ACC112 (cell line): ENCODE measurements around the gene GPA33.

ENCODE experiments used
- H2AFZ ChIP-seq: fragments of 200-600 bp; sonication (generic); one replicate; pipeline ENCODE4 v1.6.0; 2017; ENCODE audit warnings: antibody characterized with exemption, low read length; ENCODE audit not compliant: unreplicated experiment
- H3K27ac ChIP-seq: fragments of 200-600 bp; sonication (generic); 2 replicates; pipeline ENCODE4 v1.5.1; 2014; ENCODE audit warnings: low read depth, mild to moderate bottlenecking, antibody characterized with exemption, low read length, moderate library complexity
- H3K27me3 ChIP-seq: fragments of 200-600 bp; sonication (generic); 2 replicates; pipeline ENCODE4 v1.6.1; 2014; ENCODE audit warnings: mild to moderate bottlenecking, antibody characterized with exemption, low read length, moderate library complexity, mixed read lengths; ENCODE audit not compliant: insufficient read depth
- H3K36me3 ChIP-seq: fragments of 200-600 bp; sonication (generic); 2 replicates; pipeline ENCODE4 v1.6.1; 2016; ENCODE audit warnings: mild to moderate bottlenecking, antibody characterized with exemption, low read length, moderate library complexity, mixed read lengths; ENCODE audit not compliant: insufficient read depth
- H3K4me1 ChIP-seq: fragments of 200-600 bp; sonication (generic); one replicate; pipeline ENCODE4 v1.6.1; 2016; ENCODE audit warnings: low read length, mixed read lengths; ENCODE audit not compliant: insufficient read depth, unreplicated experiment, control insufficient read depth
- H3K4me3 ChIP-seq: fragments of 200-600 bp; sonication (generic); 2 replicates; pipeline ENCODE4 v1.5.1; 2014; ENCODE audit warnings: mild to moderate bottlenecking, low read depth, low read length
- H3K79me2 ChIP-seq: fragments of 200-600 bp; sonication (generic); one replicate; pipeline ENCODE4 v1.6.0; 2016; ENCODE audit warnings: low read length; ENCODE audit not compliant: control insufficient read depth, unreplicated experiment, insufficient read depth

GPA33 gene

GRCh38 chr1:167128261-167129227 is 38.4 kb upstream of the GPA33 start:
- H3K4me3 ChIP-seq, result no peak overlapping the region
- H3K27me3 ChIP-seq, result peaks cover 81% of the 10 kb centered on the region
- H3K36me3 ChIP-seq, result no peaks in the 10 kb centered on the region
- H3K4me1 ChIP-seq, result no peaks in the 10 kb centered on the region
- no peak overlapping the region for H2AFZ ChIP-seq
- no peak overlapping the region for H3K27ac ChIP-seq
- H3K79me2 ChIP-seq, result no peaks in the 10 kb centered on the region

GRCh38 chr1:167127661-167128060 is 37.5 kb upstream of the GPA33 start:
- Histone ChIP-seq H3K79me2 (no peaks in the 10 kb centered on the region), H3K27me3 (peaks cover 74% of the 10 kb centered on the region), H3K4me1 (no peaks in the 10 kb centered on the region), H3K4me3 (no peak overlapping the region), H2AFZ (no peak overlapping the region), H3K27ac (no peak overlapping the region), H3K36me3 (no peaks in the 10 kb centered on the region)

- Histone ChIP-seq H2AFZ (no peak overlapping the region), H3K36me3 (no peaks in the 10 kb centered on the region), H3K27ac (no peak overlapping the region), H3K79me2 (no peaks in the 10 kb centered on the region), H3K4me3 (no peak overlapping the region), H3K4me1 (no peaks in the 10 kb centered on the region), H3K27me3 (peaks cover 74% of the 10 kb centered on the region)
These were observed 37.1 kb upstream of the GPA33 start for GRCh38 chr1:167127236-167127635.

GRCh38 chr1:167126811-167127210 is 36.6 kb upstream of the GPA33 start:
- Histone ChIP-seq H3K27ac (no peak overlapping the region), H3K4me3 (no peak overlapping the region), H3K4me1 (no peaks in the 10 kb centered on the region), H2AFZ (no peak overlapping the region), H3K79me2 (no peaks in the 10 kb centered on the region), H3K27me3 (peaks cover 74% of the 10 kb centered on the region), H3K36me3 (no peaks in the 10 kb centered on the region)

GRCh38 chr1:167126317-167126716 is 36.1 kb upstream of the GPA33 start:
- Histone ChIP-seq H3K79me2 (no peaks in the 10 kb centered on the region), H3K4me3 (no peak overlapping the region), H3K27me3 (peaks cover 75% of the 10 kb centered on the region), H3K36me3 (no peaks in the 10 kb centered on the region), H2AFZ (no peak overlapping the region), H3K4me1 (no peaks in the 10 kb centered on the region), H3K27ac (no peak overlapping the region)

DNA sequence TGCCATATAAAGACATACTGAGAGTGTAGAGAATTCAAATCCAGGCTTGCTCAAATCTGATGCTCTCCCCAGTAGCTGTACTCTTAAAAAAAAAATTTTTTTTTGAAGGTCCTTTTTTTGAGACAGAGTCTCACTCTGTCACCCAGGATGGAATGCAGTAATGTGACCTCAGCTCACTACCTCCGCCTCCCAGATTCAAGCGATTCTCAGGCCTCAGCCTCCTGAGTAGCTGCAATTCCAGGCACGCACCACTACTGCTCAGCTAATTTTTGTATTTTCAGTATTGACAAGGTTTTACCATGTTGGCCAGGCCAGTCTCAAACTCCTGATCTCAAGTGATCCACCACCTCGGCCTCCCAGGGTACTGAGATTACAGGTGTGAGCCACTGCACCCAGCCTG is 32.4 kb upstream of the GPA33 start:
- Histone ChIP-seq H3K79me2 (no peaks in the 10 kb centered on the region), H2AFZ (no peak overlapping the region), H3K27ac (no peak overlapping the region), H3K36me3 (no peaks in the 10 kb centered on the region), H3K27me3 (peaks cover 72% of the 10 kb centered on the region), H3K4me3 (no peak overlapping the region), H3K4me1 (no peaks in the 10 kb centered on the region)

- Histone ChIP-seq H2AFZ (no peak overlapping the region), H3K79me2 (no peaks in the 10 kb centered on the region)
These were observed 31.9 kb upstream of the GPA33 start for GRCh38 chr1:167122121-167122480.

GRCh38 chr1:167121375-167122120 is 31.4 kb upstream of the GPA33 start:
- H3K27me3 ChIP-seq, result peaks cover 72% of the 10 kb centered on the region
- no peaks in the 10 kb centered on the region for H3K79me2 ChIP-seq
- H3K27ac ChIP-seq, result no peak overlapping the region
- no peaks in the 10 kb centered on the region for H3K4me1 ChIP-seq
- H3K4me3 ChIP-seq, result peak overlapping the region; percentile 71
- no peak overlapping the region for H2AFZ ChIP-seq
- H3K36me3 ChIP-seq, result no peaks in the 10 kb centered on the region

More at GRCh38 chr1:167122121-167122480, 31.9 kb upstream of the GPA33 start:
- H3K4me3 ChIP-seq, result no peak overlapping the region
- H3K27ac ChIP-seq, result no peak overlapping the region
- no peaks in the 10 kb centered on the region for H3K4me1 ChIP-seq
- H3K27me3 ChIP-seq, result peaks cover 72% of the 10 kb centered on the region
- H3K36me3 ChIP-seq, result no peaks in the 10 kb centered on the region

DNA sequence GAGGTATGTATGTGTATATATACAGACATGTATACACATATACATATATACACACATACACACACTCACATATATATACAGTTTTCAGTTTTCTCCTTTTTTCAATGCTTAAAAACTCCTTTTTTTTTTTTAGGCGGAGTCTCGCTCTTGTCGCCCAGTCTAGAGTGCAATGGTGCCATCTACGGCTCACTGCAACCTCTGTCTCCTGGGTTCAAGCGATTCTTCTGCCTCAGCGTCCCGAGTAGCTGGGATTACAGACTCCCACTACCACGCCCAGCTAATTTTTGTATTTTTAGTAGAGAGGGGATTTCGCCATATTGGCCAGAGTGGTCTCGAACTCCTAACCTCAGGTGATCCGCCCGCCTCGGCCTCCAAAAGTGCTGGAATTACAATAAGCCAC is 30.7 kb upstream of the GPA33 start:
- Histone ChIP-seq H3K79me2 (no peaks in the 10 kb centered on the region), H3K4me1 (no peaks in the 10 kb centered on the region), H3K36me3 (no peaks in the 10 kb centered on the region), H3K27ac (no peak overlapping the region), H2AFZ (no peak overlapping the region), H3K27me3 (peaks cover 72% of the 10 kb centered on the region), H3K4me3 (peak overlapping the region; percentile 71)

DNA sequence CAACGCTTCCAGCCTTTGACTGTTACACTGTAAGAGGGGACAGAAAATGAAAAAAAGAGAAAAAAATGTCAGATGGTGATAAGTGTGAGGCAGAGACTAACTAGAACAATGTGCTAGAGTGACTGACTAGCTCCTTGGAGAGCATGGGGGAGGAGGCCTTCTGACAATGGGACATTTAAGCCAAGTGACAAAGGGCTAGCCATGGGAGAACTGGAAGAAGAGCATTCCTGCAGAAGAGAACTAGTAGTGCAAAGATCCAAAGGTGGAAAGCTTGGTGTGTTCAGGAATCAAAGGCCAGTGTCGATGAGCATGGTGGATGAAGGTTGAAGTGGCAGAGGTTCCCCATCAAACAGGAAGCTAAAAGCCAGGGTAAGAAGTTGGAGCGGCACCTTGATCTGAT is 29.5 kb upstream of the GPA33 start:
- H3K79me2 ChIP-seq, result no peaks in the 10 kb centered on the region
- peaks cover 74% of the 10 kb centered on the region for H3K27me3 ChIP-seq
- no peak overlapping the region for H3K27ac ChIP-seq
- no peak overlapping the region for H3K4me3 ChIP-seq
- no peaks in the 10 kb centered on the region for H3K4me1 ChIP-seq
- no peak overlapping the region for H2AFZ ChIP-seq
- H3K36me3 ChIP-seq, result no peaks in the 10 kb centered on the region
